Panc1 (cell line): Measurements from ENCODE around the gene TMEM200C. TPM values are rescaled to one million over a fixed set of nuclear protein-coding genes. Genes with fewer than 3 reads are reported as not detected.

ENCODE experiments used
- ATAC-seq: fragments of 200-7000 bp; cut with Tn5 transposase; 2 replicates; pipeline ENCODE4 v1.9.1; 2020; ENCODE audit warnings: mild to moderate bottlenecking, moderate library complexity
- Bru-seq: library from RNA; stranded (reverse); fragments of 400-500 nt; gene quantifications from one replicate; lab custom pipeline; 2021; lab: Mats Ljungman, UMichigan
- BruChase-seq, 2 experiments: library from RNA; stranded (reverse); fragments of 400-500 nt; gene quantifications; one replicate each; lab custom pipeline; 2021; lab: Mats Ljungman, UMichigan
- BruUV-seq: library from RNA; stranded (reverse); fragments of 400-500 nt; replicated peaks from 2 replicates; lab custom pipeline; 2021; lab: Mats Ljungman, UMichigan
- CTCF ChIA-PET: fragments of 300-600 bp; sonication (Branson Sonifier 250); formaldehyde crosslinking; loops from one replicate; lab custom pipeline; 2022; ENCODE audit warnings: antibody characterized with exemption; lab: Charles Lee
- POLR2A ChIA-PET: fragments of 300-600 bp; sonication (Branson Sonifier 250); formaldehyde crosslinking; loops from one replicate; lab custom pipeline; 2022; ENCODE audit warnings: antibody characterized with exemption; lab: Charles Lee
- DNase-seq: peaks from one replicate; pipeline ENCODE4 v3.0.0-alpha.2; 2010; ENCODE audit warnings: low read depth, low spot score
- H3K27ac ChIP-seq: 2 replicates; pipeline ENCODE4 v1.5.1; 2011; ENCODE audit warnings: mild to moderate bottlenecking, low read length, inconsistent platforms
- H3K27me3 ChIP-seq: fragments of 200-500 bp; sonication (Bioruptor generic); 2 replicates; pipeline ENCODE4 v1.6.0; 2014; ENCODE audit warnings: low read length, inconsistent platforms; ENCODE audit not compliant: control insufficient read depth, insufficient read depth
- H3K36me3 ChIP-seq: fragments of 200-500 bp; sonication (Bioruptor generic); 2 replicates; pipeline ENCODE4 v1.5.1; 2014; ENCODE audit warnings: inconsistent platforms, mild to moderate bottlenecking, low read length, moderate library complexity; ENCODE audit not compliant: control insufficient read depth, insufficient read depth
- H3K4me1 ChIP-seq: 2 replicates; pipeline ENCODE4 v1.5.1; 2011; ENCODE audit warnings: inconsistent platforms, mild to moderate bottlenecking, low read length, moderate library complexity; ENCODE audit not compliant: control insufficient read depth, insufficient read depth
- H3K4me3 ChIP-seq, 2 experiments: 2 replicates each; pipeline ENCODE4 v1.5.1; 2011 to 2012; ENCODE audit warnings: low read depth in 2 of 2, low read length in 2 of 2, mild to moderate bottlenecking in 2 of 2, inconsistent platforms in 1 of 2, moderate library complexity in 1 of 2
- H3K9me3 ChIP-seq: fragments of 200-500 bp; sonication (Bioruptor generic); 2 replicates; pipeline ENCODE4 v1.5.1; 2014; ENCODE audit warnings: low read depth, mild to moderate bottlenecking, inconsistent platforms, low read length, moderate library complexity; ENCODE audit not compliant: control insufficient read depth, insufficient read depth
- POLR2AphosphoS5 ChIP-seq: IDR thresholded peaks from 2 replicates; pipeline ENCODE4 v1.6.1; 2012; ENCODE audit warnings: mild to moderate bottlenecking, low read depth, low read length, moderate library complexity
- SIN3A ChIP-seq: IDR thresholded peaks from 2 replicates; pipeline ENCODE4 v1.6.1; 2012; ENCODE audit warnings: low read depth, mild to moderate bottlenecking, low read length, moderate library complexity, borderline replicate concordance; ENCODE audit not compliant: insufficient read depth
- TCF7L2 ChIP-seq: IDR thresholded peaks from 2 replicates; pipeline ENCODE4 v1.6.1; 2011; ENCODE audit warnings: mild to moderate bottlenecking, low read depth, low read length, inconsistent platforms
- in situ Hi-C: cut with HindIII; loops from 2 replicates; pipeline ENCODE4 v1.10.0; 2016; ENCODE audit warnings: low sequenced_read_pairs, low pct_unique_long_range_greater_than_20kb
- intact Hi-C: fragments of 100-400 bp; cut with micrococcal nuclease; formaldehyde crosslinking; loops from one replicate; pipeline ENCODE4 v1.10.0; 2022; ENCODE audit not compliant: unreplicated experiment
- long read RNA-seq: library from polyadenylated mRNA; unstranded; transcript quantifications from one replicate; pipeline ENCODE4 v2.0.0, GENCODE V29; 2021; ENCODE audit not compliant: unreplicated experiment
- polyA plus RNA-seq: library from polyadenylated mRNA; unstranded; fragments of >200 nt; gene quantifications from one replicate; pipeline ENCODE4 v1.2.1, GENCODE V29; 2012; ENCODE audit warnings: missing spikeins; ENCODE audit not compliant: insufficient read length
- total RNA-seq: library from RNA; stranded (reverse); gene quantifications from one replicate; pipeline ENCODE4 v1.2.1, GENCODE V29; 2021; ENCODE audit not compliant: unreplicated experiment
- TF ChIP-seq, protein P1 (sequence below): fragments of 450-650 bp; IDR thresholded peaks from 2 replicates; pipeline ENCODE4 v1.5.1; 2017; ENCODE audit warnings: mild to moderate bottlenecking
- TF ChIP-seq, protein P2 (sequence below), 2 experiments: IDR thresholded peaks; 2 replicates each; pipeline ENCODE4 v1.6.1; 2011 to 2012; ENCODE audit warnings: low read depth in 2 of 2, control low read depth in 1 of 2, low read length in 1 of 2, mild to moderate bottlenecking in 1 of 2, moderate library complexity in 1 of 2; ENCODE audit not compliant: insufficient read depth in 1 of 2

Gene TMEM200C
- 0.10 TPM for total RNA-seq
- polyA plus RNA-seq, result not detected
- Bru-seq, nascent RNA, result percentile 10 among the genes with signal in this experiment
- BruChase-seq, experiment 1, labeled RNA remaining after a 2-hour chase, result percentile 10 among the genes with signal in this experiment
- BruChase-seq, experiment 2, labeled RNA remaining after a 6-hour chase, result percentile 10 among the genes with signal in this experiment
- long read RNA-seq, result 0 reads

DNA sequence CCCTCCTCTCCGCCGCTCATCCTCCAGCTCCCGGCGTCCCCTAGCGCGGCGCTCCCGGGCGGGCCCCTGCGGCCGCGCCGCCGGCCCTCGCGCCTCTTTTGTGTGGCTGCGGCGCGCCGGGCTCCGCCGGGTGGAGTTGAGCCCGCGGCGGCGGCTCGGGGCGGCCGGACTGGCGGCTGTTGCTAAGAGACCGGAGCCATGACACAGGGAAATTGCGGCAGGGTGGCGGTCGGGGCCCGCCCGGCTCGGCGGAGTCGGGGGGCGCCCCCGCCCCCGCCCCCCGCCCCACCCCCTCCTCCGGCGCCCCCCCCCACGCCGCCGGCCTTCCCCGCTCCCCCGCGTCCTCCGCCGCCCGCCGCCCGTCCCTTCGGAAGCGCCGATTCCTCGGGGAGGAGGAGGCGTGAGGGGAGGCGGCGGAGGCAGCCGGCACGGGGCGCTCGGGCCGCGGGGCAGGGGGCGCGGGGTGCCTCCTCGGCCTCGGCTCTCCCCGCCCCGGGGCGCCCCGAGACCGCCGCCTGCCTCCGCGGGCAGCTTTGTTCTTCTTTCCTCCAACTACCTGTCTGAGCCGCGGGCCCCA, at the start of gene TMEM200C:
Gene TMEM200C, minus strand, starts transcription at position 224 of the 577 bp plus-strand sequence. CDS start 3,459 bp downstream, outside the sequence.
- no peaks in the 10 kb centered on the region for H3K9me3 ChIP-seq
- H3K4me3 ChIP-seq, result peak within 1 kb of the TSS; percentile 26 to 34
- ChIA-PET POLR2A (no interaction called here), CTCF (no interaction called here)
- H3K27me3 ChIP-seq, result peaks cover 19% of the 10 kb centered on the region
- no peaks in the 10 kb centered on the region for H3K4me1 ChIP-seq
- no TSS peak for BruUV-seq
- no peak within 1 kb of the TSS for H3K27ac ChIP-seq
- ATAC-seq (peak; percentile 52), DNase-seq (no peak)
- TF ChIP-seq, protein P1, sequence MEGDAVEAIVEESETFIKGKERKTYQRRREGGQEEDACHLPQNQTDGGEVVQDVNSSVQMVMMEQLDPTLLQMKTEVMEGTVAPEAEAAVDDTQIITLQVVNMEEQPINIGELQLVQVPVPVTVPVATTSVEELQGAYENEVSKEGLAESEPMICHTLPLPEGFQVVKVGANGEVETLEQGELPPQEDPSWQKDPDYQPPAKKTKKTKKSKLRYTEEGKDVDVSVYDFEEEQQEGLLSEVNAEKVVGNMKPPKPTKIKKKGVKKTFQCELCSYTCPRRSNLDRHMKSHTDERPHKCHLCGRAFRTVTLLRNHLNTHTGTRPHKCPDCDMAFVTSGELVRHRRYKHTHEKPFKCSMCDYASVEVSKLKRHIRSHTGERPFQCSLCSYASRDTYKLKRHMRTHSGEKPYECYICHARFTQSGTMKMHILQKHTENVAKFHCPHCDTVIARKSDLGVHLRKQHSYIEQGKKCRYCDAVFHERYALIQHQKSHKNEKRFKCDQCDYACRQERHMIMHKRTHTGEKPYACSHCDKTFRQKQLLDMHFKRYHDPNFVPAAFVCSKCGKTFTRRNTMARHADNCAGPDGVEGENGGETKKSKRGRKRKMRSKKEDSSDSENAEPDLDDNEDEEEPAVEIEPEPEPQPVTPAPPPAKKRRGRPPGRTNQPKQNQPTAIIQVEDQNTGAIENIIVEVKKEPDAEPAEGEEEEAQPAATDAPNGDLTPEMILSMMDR, result no peak
- TF ChIP-seq, protein P2, sequence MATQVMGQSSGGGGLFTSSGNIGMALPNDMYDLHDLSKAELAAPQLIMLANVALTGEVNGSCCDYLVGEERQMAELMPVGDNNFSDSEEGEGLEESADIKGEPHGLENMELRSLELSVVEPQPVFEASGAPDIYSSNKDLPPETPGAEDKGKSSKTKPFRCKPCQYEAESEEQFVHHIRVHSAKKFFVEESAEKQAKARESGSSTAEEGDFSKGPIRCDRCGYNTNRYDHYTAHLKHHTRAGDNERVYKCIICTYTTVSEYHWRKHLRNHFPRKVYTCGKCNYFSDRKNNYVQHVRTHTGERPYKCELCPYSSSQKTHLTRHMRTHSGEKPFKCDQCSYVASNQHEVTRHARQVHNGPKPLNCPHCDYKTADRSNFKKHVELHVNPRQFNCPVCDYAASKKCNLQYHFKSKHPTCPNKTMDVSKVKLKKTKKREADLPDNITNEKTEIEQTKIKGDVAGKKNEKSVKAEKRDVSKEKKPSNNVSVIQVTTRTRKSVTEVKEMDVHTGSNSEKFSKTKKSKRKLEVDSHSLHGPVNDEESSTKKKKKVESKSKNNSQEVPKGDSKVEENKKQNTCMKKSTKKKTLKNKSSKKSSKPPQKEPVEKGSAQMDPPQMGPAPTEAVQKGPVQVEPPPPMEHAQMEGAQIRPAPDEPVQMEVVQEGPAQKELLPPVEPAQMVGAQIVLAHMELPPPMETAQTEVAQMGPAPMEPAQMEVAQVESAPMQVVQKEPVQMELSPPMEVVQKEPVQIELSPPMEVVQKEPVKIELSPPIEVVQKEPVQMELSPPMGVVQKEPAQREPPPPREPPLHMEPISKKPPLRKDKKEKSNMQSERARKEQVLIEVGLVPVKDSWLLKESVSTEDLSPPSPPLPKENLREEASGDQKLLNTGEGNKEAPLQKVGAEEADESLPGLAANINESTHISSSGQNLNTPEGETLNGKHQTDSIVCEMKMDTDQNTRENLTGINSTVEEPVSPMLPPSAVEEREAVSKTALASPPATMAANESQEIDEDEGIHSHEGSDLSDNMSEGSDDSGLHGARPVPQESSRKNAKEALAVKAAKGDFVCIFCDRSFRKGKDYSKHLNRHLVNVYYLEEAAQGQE (IDR thresholded peaks at IDR 0.05; ENCODE audit: insufficient read depth in 1 of 2, low read depth in 2 of 2, low read length in 1 of 2), result no peak
- no peak for TF ChIP-seq SIN3A
- intact Hi-C loops (no loop called here), in situ Hi-C loops (no loop called here)
- no peaks in the 10 kb centered on the region; the same call in 1 of the 2 replicates for H3K36me3 ChIP-seq

DNA sequence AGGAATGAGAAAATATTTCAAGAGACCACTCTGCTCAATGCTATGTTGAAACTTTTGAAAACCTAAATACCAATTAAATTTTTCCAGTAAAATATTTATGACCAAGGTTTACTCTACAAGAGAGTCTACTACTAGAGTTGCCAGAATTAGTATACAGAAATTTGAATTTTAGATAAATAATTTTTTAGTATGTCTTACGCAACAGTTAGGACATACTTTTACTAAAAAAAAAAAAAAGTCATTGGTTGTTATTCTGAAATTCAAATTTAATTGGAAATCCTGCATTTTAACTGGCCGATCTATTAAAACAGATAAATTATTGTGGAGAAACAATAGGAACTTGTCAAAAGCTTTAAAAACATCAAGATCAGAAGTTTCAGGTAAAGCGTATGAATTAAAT, 49.1 kb upstream of the TMEM200C start:
- TF ChIP-seq, protein P2 (IDR thresholded peaks at IDR 0.05; ENCODE audit: insufficient read depth in 1 of 2, low read depth in 2 of 2, low read length in 1 of 2), result no peak
- TF ChIP-seq TCF7L2, result no peak
- TF ChIP-seq POLR2AphosphoS5, result no peak
- TF ChIP-seq, protein P1, result no peak
- no peak for TF ChIP-seq SIN3A
- Histone ChIP-seq H3K36me3 (no peaks in the 10 kb centered on the region), H3K4me1 (no peaks in the 10 kb centered on the region), H3K27me3 (no peaks in the 10 kb centered on the region; the same call in 1 of the 2 replicates), H3K9me3 (no peaks in the 10 kb centered on the region), H3K27ac (no peak overlapping the region), H3K4me3 (no peak overlapping the region)
- no TSS peak for BruUV-seq
- intact Hi-C loops (no loop called here), in situ Hi-C loops (no loop called here)
- no peak for DNase-seq
- no peak for ATAC-seq
- ChIA-PET POLR2A (no interaction called here), CTCF (no interaction called here)
